ENCODE data around the gene HOXA5.

Gene HOXA5

GRCh38 chr7:27178366-27178765, 34.9 kb upstream of the HOXA5 start:
- no peak for FAIRE-seq
- no peak for TF ChIP-seq POLR2A (IDR thresholded peaks at IDR 0.05; ENCODE audit: low read depth, low read length)

GRCh38 chr7:27177795-27178320, 34.4 kb upstream of the HOXA5 start:
- FAIRE-seq (no peak), DNase-seq (ENCODE audit: insufficient read length, low spot score) (no peak)
- TF ChIP-seq POLR2A (IDR thresholded peaks at IDR 0.05; ENCODE audit: low read depth, low read length) = no peak

More at GRCh38 chr7:27178366-27178765, 34.9 kb upstream of the HOXA5 start:
- no peak for DNase-seq (ENCODE audit: insufficient read length, low spot score)

DNA sequence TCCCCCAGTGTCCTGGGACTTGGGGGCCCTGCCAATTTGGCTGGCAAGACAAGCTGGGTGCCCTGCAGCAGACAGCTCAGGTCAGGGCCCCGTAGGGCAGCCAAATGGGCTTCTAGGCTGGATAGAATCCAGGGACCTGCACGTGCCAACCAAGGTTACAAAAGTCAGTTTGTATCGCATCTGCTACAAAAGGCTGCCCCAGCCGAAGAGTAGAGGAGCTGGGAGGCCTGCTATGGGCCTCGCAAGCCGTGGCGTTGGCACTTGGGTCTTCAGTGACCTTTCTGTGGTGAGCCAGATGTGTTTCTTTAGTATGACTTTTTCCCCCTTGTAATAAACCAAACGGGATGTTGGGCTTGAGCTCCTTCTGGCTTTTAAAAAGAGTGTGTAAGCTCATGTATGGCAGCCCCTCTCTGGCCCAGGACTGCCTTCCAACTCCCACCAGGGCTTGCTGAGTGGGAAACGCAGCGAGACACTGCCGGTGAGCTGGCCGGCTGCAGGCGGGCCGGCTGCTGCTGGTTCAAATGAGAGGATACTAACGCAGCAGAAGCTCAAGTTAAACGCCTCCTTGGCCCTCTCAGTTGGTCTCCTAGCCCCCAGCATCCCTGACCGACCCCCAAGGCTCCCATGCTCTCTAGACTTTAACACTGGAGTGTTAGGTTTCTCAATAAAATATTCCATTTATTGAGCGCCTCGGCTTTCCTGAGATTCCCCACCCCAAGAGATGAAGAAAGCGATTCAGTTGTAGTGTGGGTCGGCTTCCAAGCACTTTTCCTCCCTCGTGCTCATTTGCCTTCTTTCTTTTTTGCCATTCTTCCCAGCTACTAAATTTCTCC, 33.7 kb upstream of the HOXA5 start:
- TF ChIP-seq POLR2A (IDR thresholded peaks at IDR 0.05; ENCODE audit: low read depth, low read length) = no peak
- FAIRE-seq (no peak), DNase-seq (ENCODE audit: insufficient read length, low spot score) (no peak)

- FAIRE-seq = no peak
- TF ChIP-seq POLR2A (IDR thresholded peaks at IDR 0.05; ENCODE audit: low read depth, low read length) = no peak
- no peak for DNase-seq (ENCODE audit: insufficient read length, low spot score)
Observed at GRCh38 chr7:27176524-27176845, 33.0 kb upstream of the HOXA5 start.

- DNase-seq (ENCODE audit: insufficient read length, low spot score) (no peak), FAIRE-seq (no peak)
- no peak for TF ChIP-seq POLR2A (IDR thresholded peaks at IDR 0.05; ENCODE audit: low read depth, low read length)
Observed at GRCh38 chr7:27175626-27176523, 32.4 kb upstream of the HOXA5 start.

GRCh38 chr7:27174874-27175625, 31.6 kb upstream of the HOXA5 start:
- DNase-seq (ENCODE audit: insufficient read length, low spot score) = no peak
- FAIRE-seq = no peak
- TF ChIP-seq POLR2A (IDR thresholded peaks at IDR 0.05; ENCODE audit: low read depth, low read length) = no peak

DNA sequence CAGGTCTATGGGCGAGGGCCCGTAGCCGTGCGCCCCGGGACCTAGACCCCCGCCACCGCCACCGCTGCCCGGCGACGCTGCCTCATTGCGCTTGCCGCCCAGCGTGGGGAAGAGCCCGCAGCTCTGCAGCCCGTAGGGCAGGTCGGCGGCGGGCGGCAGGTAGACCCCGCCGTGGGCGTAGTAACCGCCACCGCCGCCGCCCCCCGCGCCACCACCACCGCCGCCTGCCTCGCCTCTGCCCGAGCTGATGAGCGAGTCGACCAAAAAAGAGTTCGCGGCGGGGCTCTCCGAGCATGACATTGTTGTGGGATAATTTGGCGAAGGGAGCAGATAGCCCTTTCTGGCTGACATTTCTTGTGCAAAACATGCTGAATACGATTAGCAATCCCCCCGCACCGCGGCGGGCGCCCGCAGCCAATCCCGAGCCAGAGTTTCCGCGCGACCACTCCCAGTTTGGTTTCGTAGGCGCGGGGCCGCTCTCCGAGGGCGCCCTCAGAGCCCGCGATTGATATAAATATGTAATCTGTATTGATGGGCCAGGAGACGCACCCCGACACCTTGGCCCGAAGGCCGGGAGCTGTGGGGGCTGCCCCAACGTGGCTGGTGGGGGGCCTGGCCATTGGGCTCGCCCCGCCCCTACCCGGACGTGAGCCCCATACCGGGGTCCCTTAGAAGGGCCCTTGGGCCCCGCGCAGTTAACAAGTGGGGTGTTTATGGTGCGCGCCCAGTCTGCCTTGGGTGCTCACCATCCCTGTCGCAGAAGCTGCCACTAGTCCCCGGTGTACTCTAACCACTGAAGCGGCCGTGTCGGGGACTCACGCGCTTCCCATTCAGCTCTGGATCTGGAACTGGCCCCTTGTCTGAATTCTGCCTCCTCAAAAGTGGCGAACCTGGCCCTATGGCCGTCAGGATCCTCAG, 30.7 kb upstream of the HOXA5 start, which contains the start of gene HOXA10:
TSS of gene HOXA10 (minus strand) at position 365 of the 918 bp plus-strand sequence. CDS start at position 351, 14 bp downstream.
- no peak for DNase-seq (ENCODE audit: insufficient read length, low spot score)
- no peak for TF ChIP-seq POLR2A (IDR thresholded peaks at IDR 0.05; ENCODE audit: low read depth, low read length)
- FAIRE-seq = no peak

GRCh38 chr7:27173511-27173955, 30.1 kb upstream of the HOXA5 start:
- FAIRE-seq = no peak
- DNase-seq (ENCODE audit: insufficient read length, low spot score) = peak; percentile 97
- TF ChIP-seq POLR2A (IDR thresholded peaks at IDR 0.05; ENCODE audit: low read depth, low read length) = peak; percentile 66

GRCh38 chr7:27172823-27173510, 29.5 kb upstream of the HOXA5 start:
- peak; percentile 83 for DNase-seq (ENCODE audit: insufficient read length, low spot score)
- no peak for FAIRE-seq

GRCh38 chr7:27172315-27172774, 28.9 kb upstream of the HOXA5 start:
- DNase-seq (ENCODE audit: insufficient read length, low spot score) (no peak), FAIRE-seq (no peak)
- no peak for TF ChIP-seq POLR2A (IDR thresholded peaks at IDR 0.05; ENCODE audit: low read depth, low read length)

More at GRCh38 chr7:27172823-27173510, 29.5 kb upstream of the HOXA5 start:
- TF ChIP-seq POLR2A (IDR thresholded peaks at IDR 0.05; ENCODE audit: low read depth, low read length) = peak; percentile 81

- no peak for DNase-seq (ENCODE audit: insufficient read length, low spot score)
- no peak for FAIRE-seq
- no peak for TF ChIP-seq POLR2A (IDR thresholded peaks at IDR 0.05; ENCODE audit: low read depth, low read length)
Observed at GRCh38 chr7:27171637-27172314, 28.3 kb upstream of the HOXA5 start.

All from H54 (cell line).